DMS53 treated with DMSO at 0.1 percent for 48 hours (cell line): Measurements from ENCODE around the gene ATP13A3.
A peak's percentile ranks its signal among the peaks of the same experiment; 100 is the strongest.

ENCODE experiments used
- DNase-seq: peaks from one replicate; lab custom pipeline; 2025; ENCODE audit not compliant: unreplicated experiment; lab: John Stamatoyannopoulos, UW

ATP13A3 gene

DNA sequence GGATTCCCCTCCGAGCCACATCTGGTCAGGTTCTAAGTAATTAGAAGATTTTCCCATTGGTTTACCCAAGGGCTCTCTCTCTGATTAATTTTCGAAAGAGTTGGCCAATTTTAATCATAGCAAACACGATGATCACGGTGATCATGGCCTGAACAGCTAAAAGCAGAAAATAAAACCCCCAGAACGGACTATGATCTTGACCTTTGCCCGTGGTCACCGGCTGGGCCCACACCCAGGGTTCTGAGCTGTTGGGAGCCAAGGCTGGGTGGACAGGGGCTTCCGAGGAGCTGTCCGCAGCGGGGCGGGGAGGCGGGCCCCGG, 90.3 kb downstream of the ATP13A3 start:
- no peak for DNase-seq

DNA sequence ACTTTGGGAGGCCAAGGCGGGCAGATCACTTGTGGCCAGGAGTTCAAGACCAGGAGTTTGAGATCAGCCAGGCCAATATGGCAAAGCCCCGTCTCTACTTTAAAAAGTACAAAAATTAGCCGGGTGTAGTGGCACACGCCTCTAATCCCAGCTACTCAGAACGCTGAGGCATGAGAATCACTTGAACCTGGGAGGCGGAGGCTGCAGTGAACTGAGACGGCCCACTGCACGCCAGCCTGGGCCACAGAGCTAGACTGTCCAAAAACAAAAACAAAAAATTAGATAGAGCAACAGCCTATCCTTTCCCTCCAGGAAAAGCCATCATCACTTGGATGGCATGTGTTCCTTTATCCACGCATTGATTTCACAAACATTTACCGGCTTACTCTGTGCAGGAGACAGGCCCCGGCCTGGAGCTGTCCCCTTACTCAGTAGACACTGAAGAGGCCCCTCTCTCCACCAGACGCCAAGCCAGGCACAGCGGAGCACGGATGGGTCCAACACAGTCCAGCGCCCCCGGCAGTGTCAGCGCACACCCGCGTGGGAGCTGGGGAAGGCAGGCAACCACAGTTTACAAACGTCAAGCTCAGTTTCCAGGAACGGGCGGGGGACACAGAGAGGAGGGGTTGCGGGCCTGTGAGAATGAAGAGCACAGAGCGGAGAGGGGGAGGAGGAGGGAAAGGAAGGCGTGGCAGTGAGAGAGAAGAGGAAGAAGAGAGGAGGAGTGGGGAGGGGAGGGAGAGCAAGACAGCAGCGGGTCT, 90.8 kb downstream of the ATP13A3 start:
- DNase-seq, result no peak

DNA sequence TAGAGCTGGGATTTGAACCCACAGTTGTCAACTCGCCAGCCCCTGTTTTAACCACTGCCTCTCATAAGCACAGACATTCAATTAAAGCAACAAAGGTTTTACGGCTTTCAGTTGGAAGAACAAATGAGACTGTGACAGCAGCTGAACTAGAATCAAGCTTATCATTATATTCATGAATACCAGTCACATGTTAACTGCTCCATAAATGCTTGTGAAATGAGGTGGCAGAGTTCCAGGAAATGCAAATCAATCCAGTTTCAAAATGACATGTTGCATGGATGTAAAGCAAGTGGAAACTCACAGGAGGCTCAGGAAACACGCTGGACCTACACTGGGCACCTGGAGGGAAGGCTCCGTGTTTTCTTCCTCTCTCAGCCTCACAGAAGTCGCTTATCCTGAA, 91.6 kb downstream of the ATP13A3 start:
- DNase-seq, result no peak

DNA sequence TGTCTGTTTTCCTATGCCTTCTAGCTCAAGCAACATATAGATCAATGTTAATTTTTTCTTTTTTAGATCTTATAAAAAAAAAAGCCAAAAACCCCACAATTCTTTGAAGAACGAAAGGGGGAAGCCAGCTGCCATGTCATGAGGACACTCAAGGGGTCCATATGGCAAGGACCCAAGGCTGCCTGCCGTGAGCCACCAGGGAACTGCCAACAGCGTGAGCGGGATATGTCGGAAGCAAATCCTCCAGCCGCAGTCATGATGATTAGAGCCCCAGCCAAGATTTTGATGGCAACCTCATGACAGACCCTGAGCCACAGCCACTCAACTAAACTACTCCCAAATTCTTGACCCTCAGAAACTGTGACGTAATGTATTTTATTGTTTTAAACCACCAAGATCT, 94.2 kb downstream of the ATP13A3 start:
- DNase-seq, result no peak

- DNase-seq, result no peak
Observed at GRCh38 chr3:194390835-194391234, 96.0 kb downstream of the ATP13A3 start.

DNA sequence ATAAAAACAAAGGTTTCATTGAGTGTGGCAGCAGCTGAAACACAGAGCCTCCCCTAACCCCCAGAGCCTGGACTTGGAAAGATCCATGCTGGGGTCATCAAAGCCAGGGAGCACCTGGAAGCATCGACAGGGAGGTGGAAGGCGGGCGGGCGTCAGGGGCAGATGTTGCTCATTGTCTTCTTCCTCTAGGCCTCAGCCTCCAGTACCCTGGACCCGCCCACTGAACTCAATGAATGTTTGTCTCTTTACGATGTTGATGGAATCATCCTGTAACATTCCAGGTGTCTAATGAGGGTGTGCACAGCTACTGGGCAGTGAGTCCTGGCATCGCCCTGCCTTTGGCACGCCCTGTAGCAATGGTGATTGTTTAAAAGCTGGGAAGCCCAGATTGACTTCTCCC, 97.5 kb downstream of the ATP13A3 start:
- DNase-seq, result no peak

- DNase-seq, result no peak
Observed at GRCh38 chr3:194387926-194388418, 98.8 kb downstream of the ATP13A3 start.

GRCh38 chr3:194387276-194387675, 99.5 kb downstream of the ATP13A3 start:
- no peak for DNase-seq

- DNase-seq, result peak; percentile 64
Observed at GRCh38 chr3:194386648-194387047, 100.2 kb downstream of the ATP13A3 start.

GRCh38 chr3:194386066-194386465, 100.7 kb downstream of the ATP13A3 start:
- DNase-seq, result no peak

- no peak for DNase-seq
Observed at GRCh38 chr3:194384569-194385001, 102.2 kb downstream of the ATP13A3 start.

- no peak for DNase-seq
Observed at GRCh38 chr3:194384156-194384555, 102.6 kb downstream of the ATP13A3 start.

DNA sequence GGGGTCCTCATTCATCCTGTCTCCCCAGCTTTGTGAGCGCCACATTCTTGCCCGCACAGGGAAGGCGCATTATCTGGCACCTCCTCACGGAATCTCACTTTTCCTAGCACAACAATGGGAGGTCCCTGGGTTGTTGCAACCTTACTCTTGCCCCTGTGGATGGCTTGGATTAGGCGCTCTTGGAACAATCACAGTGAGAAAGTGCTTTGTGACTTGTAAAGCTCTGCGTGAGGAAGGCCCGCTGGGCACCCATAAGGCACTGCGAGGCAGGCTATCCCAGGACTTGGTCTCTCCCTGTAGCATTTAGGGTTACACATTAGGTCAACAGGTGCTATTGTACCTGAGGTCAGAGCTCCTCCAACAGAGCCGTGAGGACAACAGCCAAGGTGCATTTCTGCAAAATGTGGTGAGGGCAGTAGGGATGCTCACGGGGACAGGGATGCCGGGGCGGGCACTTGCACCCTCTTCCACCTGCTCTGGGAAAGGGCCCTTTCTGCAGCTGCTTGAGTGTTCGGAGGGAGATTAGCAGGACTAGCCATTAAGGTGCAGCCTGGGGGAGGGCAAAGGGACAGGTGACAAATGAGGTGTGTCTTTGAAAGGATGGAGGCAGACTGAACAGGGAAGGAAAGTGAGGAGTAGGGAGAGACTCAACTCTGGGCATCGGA, 103.4 kb downstream of the ATP13A3 start:
- DNase-seq, result no peak

- DNase-seq, result no peak
Observed at GRCh38 chr3:194382892-194383223, 103.9 kb downstream of the ATP13A3 start.

DNA sequence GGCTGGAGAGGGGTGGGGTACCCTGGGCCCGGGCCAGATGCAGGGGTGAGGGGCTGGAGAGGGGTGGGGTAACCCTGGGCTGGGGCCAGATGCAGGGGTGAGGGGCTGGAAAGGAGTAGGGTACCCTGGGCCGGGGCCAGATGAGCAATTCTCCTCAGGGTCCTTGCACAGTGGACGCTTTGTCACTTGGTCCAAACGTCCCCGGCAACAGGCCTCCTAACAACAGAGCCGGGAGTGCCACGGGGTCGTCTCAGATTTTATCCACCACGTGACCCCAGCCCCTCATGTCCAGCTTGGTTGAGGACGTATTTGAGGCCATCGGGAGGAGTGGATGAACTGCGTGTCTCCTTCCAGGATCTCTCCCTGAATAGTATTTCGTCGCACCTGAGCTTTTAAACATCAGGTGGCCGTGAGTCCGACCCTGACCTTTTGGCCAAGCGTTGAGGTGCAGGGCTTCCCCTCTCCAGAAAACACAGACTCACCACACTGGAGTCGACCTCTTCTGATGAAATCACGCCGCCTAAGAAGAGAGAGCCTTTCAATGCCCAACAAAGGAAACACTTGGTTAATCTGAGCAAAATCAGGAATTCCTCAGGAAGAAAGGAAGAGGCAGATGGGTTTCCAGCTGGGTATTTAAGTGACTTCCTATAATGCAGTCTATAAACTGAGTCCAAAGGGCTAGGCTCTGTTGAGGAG, 104.5 kb downstream of the ATP13A3 start:
- DNase-seq, result no peak

DNA sequence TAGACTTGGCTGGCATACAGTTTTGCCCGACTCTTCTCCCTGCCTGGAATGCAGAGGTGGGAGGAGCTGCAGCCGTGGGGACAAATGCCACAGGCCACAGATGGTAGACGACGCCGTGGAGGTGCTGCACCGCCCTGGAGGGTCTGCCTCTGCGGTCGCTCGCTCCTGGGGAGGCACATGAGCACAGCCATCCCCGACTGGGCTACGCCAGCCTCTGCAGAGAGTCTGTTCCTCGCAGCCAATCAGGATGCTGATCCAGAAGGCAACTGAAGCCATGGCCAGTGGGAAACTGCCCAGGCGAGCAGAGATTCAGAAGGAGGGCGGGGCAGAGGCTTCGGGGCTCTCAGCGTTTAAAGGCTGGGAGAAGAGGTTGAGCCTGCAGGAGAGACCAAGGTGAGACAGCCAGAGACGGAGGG, 105.3 kb downstream of the ATP13A3 start:
- DNase-seq, result peak; percentile 42

DNA sequence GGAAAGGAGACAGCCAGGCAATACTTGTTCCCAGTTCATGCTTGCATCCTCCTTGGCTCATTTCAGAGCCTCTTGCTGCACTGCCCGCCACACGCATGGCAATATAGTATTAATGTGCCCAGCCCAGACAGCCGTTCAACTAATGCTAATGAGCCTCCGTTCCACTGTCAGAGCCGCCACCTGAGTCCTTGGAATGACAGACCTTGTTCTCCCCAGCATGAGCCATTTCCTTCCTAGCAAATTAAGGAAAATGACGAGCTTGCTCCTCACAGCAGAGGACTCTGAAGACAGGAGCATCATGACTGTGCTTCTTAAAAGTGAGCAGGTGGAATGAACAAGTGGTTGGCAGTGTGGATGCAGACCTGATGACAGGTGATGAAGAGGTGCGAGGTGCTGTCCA, 106.5 kb downstream of the ATP13A3 start:
- DNase-seq, result no peak

DNA sequence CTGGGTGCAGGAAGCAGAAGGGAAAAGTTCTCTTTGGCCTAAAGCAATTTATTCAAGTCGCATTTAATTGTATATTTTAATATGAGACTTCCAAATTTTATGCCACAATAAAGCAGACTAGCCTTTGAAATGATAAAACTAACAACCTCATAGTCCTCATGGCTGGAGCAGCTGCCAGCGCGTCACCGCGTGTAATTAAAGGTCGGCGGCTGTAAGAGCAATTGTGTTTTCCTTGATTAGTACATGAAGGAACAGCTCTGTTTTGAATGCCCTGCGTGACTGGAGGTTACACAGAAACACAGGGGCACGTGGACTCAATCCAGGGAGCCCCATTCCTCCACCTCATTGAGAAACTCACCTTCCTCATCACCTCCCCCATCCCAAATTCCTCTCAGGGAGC, 107.2 kb downstream of the ATP13A3 start:
- DNase-seq, result no peak

GRCh38 chr3:194379231-194379630, 107.6 kb downstream of the ATP13A3 start:
- no peak for DNase-seq

DNA sequence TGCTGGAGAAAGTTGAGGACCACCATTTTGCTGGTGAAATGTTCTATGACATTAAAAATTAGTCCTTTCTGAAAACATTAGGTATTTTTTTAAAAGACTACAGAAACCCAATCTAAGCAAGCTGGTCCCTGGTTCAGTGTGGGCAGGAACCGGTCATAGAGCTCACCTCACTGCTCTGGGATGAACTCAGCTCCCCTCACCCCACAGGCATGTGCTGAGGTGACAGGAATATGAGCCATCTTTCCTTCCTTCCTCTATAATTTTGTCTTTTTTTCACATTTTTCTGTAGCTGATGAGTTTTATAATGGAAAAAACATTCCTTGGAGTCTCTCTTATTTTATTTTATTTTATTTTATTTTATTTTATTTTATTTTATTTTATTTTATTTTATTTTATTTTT, 109.1 kb downstream of the ATP13A3 start:
- no peak for DNase-seq

- no peak for DNase-seq
Observed at GRCh38 chr3:194376241-194376560, 110.6 kb downstream of the ATP13A3 start.

DNA sequence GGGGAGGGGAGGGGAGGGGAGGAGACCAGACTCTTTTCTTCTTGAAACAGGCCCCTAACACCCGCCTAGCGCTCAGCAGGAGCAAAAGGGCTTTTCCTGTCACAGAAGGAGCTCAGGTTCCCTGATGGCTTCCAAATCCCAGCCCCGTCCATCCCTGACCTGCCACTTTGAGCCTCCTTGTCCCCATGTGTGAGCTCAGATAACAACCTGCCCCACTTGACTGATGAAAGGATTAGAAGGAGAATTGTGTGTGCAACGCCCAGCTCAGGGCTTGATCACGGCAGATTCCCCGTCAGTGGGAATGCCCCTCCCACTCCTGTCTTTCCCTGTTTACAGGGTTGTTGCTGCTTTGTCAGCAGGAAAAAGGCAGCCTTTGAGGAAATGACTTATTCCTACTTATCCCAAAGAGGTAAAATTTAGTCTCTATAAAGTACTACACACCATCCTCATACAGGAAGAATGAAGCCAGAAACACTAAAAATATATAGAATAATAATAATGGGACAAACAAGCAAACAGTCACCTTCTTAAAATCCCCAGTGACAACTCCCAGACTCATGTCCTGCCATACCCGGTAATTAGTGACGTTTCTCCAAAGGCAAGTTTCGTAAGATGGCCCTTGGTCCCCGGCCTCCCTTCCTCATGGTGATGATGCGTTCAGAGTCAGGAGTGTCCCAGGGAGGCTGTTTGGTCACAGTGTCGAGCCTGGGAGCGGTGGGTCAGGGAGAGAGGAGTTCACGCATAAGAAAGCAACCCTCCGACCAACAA, 111.1 kb downstream of the ATP13A3 start:
- DNase-seq, result peak; percentile 20
